ENCODE results near the gene PAPPA2.

The PAPPA2 gene

GRCh38 chr1:176847052-176847451 lies 384.1 kb downstream of the PAPPA2 start:
- TF ChIP-seq CTCF (IDR thresholded peaks at IDR 0.05; ENCODE audit: insufficient read depth, missing control alignments): no peak
- FAIRE-seq: no peak
- DNase-seq (ENCODE audit: insufficient read length, low spot score): no peak

- no peak for DNase-seq (ENCODE audit: insufficient read length, low spot score)
- no peak for TF ChIP-seq CTCF (IDR thresholded peaks at IDR 0.05; ENCODE audit: insufficient read depth, missing control alignments)
- FAIRE-seq: peak; percentile 25
Measured at GRCh38 chr1:176849281-176849680, 386.3 kb downstream of the PAPPA2 start.

- FAIRE-seq (no peak), DNase-seq (ENCODE audit: insufficient read length, low spot score) (no peak)
- TF ChIP-seq CTCF (IDR thresholded peaks at IDR 0.05; ENCODE audit: insufficient read depth, missing control alignments): no peak
Measured at GRCh38 chr1:176850871-176851270, 387.9 kb downstream of the PAPPA2 start.

- FAIRE-seq (no peak), DNase-seq (ENCODE audit: insufficient read length, low spot score) (no peak)
- no peak for TF ChIP-seq CTCF (IDR thresholded peaks at IDR 0.05; ENCODE audit: insufficient read depth, missing control alignments)
Measured at GRCh38 chr1:176852124-176852523, 389.1 kb downstream of the PAPPA2 start.

GRCh38 chr1:176853503-176853902 lies 390.5 kb downstream of the PAPPA2 start:
- no peak for TF ChIP-seq CTCF (IDR thresholded peaks at IDR 0.05; ENCODE audit: insufficient read depth, missing control alignments)
- FAIRE-seq: no peak
- DNase-seq (ENCODE audit: insufficient read length, low spot score): no peak

GRCh38 chr1:176854121-176854520 lies 391.1 kb downstream of the PAPPA2 start:
- no peak for TF ChIP-seq CTCF (IDR thresholded peaks at IDR 0.05; ENCODE audit: insufficient read depth, missing control alignments)

GRCh38 chr1:176854758-176855745 lies 392.1 kb downstream of the PAPPA2 start:
- TF ChIP-seq CTCF (IDR thresholded peaks at IDR 0.05; ENCODE audit: insufficient read depth, missing control alignments): no peak
- peak; percentile 21 for FAIRE-seq
- DNase-seq (ENCODE audit: insufficient read length, low spot score): no peak

More at GRCh38 chr1:176854121-176854520, 391.1 kb downstream of the PAPPA2 start:
- DNase-seq (ENCODE audit: insufficient read length, low spot score) (no peak), FAIRE-seq (no peak)

Data from D721Med (cell line).